HepG2 (cell line): ENCODE results near the gene SLC13A5. TPM values are rescaled to one million over a fixed set of nuclear protein-coding genes. Genes with fewer than 3 reads are reported as not detected.
A peak's percentile ranks its signal among the peaks of the same experiment; 100 is the strongest.

Experiments used
- AFF4 ChIP-seq: sonication (generic); formaldehyde crosslinking; IDR thresholded peaks from 2 replicates; pipeline ENCODE4 v1.4.0; 2020; ENCODE audit warnings: missing genetic modification reagents
- FOXA3 ChIP-seq: IDR thresholded peaks from 2 replicates; pipeline ENCODE4 v1.6.1; 2016; ENCODE audit warnings: missing genetic modification reagents, missing compliant biosample characterization
- FOXO1 ChIP-seq: sonication (generic); formaldehyde crosslinking; IDR thresholded peaks from 2 replicates; pipeline ENCODE4 v1.4.0; 2020; ENCODE audit warnings: missing genetic modification reagents
- HNF4G ChIP-seq, 2 experiments: sonication (generic) in 1 of 2; formaldehyde crosslinking in 1 of 2; IDR thresholded peaks; 2 replicates each; pipeline versions ENCODE4 v1.4.0 to v1.6.1; 2011 to 2020; ENCODE audit warnings: borderline replicate concordance in 2 of 2, low read depth in 2 of 2, mild to moderate bottlenecking in 2 of 2, low read length in 1 of 2, missing genetic modification reagents in 1 of 2, moderate library complexity in 1 of 2
- IKZF5 ChIP-seq: IDR thresholded peaks from 2 replicates; pipeline ENCODE4 v1.6.1; 2018; ENCODE audit warnings: missing genetic modification reagents, mild to moderate bottlenecking, missing compliant biosample characterization
- JARID2 ChIP-seq: sonication (generic); formaldehyde crosslinking; IDR thresholded peaks from 2 replicates; pipeline ENCODE4 v1.8.1; 2023; ENCODE audit warnings: missing genetic modification reagents, inconsistent platforms; ENCODE audit not compliant: insufficient replicate concordance
- KAT8 ChIP-seq: IDR thresholded peaks from 2 replicates; pipeline ENCODE4 v1.6.1; 2016; ENCODE audit warnings: missing genetic modification reagents, missing compliant biosample characterization
- KMT2B ChIP-seq: IDR thresholded peaks from 2 replicates; pipeline ENCODE4 v1.6.1; 2016; ENCODE audit warnings: missing genetic modification reagents, missing compliant biosample characterization
- NFE2L1 ChIP-seq: sonication (generic); formaldehyde crosslinking; IDR thresholded peaks from 2 replicates; pipeline ENCODE4 v1.4.0; 2020; ENCODE audit warnings: missing genetic modification reagents, mild to moderate bottlenecking, borderline replicate concordance
- NKX3-1 ChIP-seq: sonication (generic); formaldehyde crosslinking; IDR thresholded peaks from 2 replicates; pipeline ENCODE4 v1.5.0; 2020; ENCODE audit warnings: missing genetic modification reagents
- ONECUT2 ChIP-seq: sonication (generic); formaldehyde crosslinking; IDR thresholded peaks from 2 replicates; pipeline ENCODE4 v1.4.0; 2020; ENCODE audit warnings: missing genetic modification reagents
- REST ChIP-seq, 2 experiments: IDR thresholded peaks; 2 replicates each; pipeline ENCODE4 v1.6.1; 2011 to 2012; ENCODE audit warnings: low read length in 2 of 2, borderline replicate concordance in 1 of 2, low read depth in 1 of 2, mild to moderate bottlenecking in 1 of 2, moderate library complexity in 1 of 2
- SIX1 ChIP-seq: sonication (generic); formaldehyde crosslinking; IDR thresholded peaks from 2 replicates; pipeline ENCODE4 v1.4.0; 2020; ENCODE audit warnings: missing genetic modification reagents, borderline replicate concordance
- U2AF1 ChIP-seq: fragments of 200-400 bp; formaldehyde crosslinking; optimal IDR thresholded peaks from 2 replicates; pipeline ENCODE3; 2017; ENCODE audit warnings: mild to moderate bottlenecking, low read depth, low read length
- YEATS2 ChIP-seq: sonication (generic); formaldehyde crosslinking; IDR thresholded peaks from 2 replicates; pipeline ENCODE4 v1.4.0; 2020; ENCODE audit warnings: missing genetic modification reagents, borderline replicate concordance
- ZNF570 ChIP-seq: sonication (generic); formaldehyde crosslinking; IDR thresholded peaks from 2 replicates; pipeline ENCODE4 v1.4.0; 2020; ENCODE audit warnings: mild to moderate bottlenecking, missing genetic modification reagents, borderline replicate concordance
- ZNF614 ChIP-seq: IDR thresholded peaks from 2 replicates; pipeline ENCODE4 v1.6.1; 2018; ENCODE audit warnings: missing biosample characterization, missing genetic modification reagents, inconsistent platforms, borderline replicate concordance
- ZNF776 ChIP-seq: sonication (generic); formaldehyde crosslinking; IDR thresholded peaks from 2 replicates; pipeline ENCODE4 v1.4.0; 2020; ENCODE audit warnings: mild to moderate bottlenecking, missing genetic modification reagents
- ZNF83 ChIP-seq: sonication (generic); formaldehyde crosslinking; IDR thresholded peaks from 2 replicates; pipeline ENCODE4 v1.4.0; 2020; ENCODE audit warnings: missing genetic modification reagents, mild to moderate bottlenecking, borderline replicate concordance
- polyA plus RNA-seq, 8 experiments: library from polyadenylated mRNA; depleted of rRNA in 3 of 8; stranded (reverse) in 7 of 8; unstranded in 1 of 8; fragments of >200 nt; fragmentation: Illumina TruSeq in 4 of 8; extraction: Trizol in 4 of 8; gene quantifications; 2 replicates each; pipeline versions ENCODE4 v1.2.1 to v1.2.3, GENCODE V29; 2011 to 2016; ENCODE audit warnings: low read depth in 4 of 8, missing spikeins in 1 of 8, mixed read lengths in 1 of 8; ENCODE audit not compliant: insufficient read depth in 1 of 8
- total RNA-seq, 5 experiments: library from RNA; depleted of rRNA; stranded (reverse); fragments of >200 nt; fragmentation: Illumina TruSeq; extraction: Trizol; gene quantifications; 2 replicates each; pipeline ENCODE4 v1.2.3, GENCODE V29; 2016; ENCODE audit warnings: low read depth in 1 of 5

SLC13A5 gene
- total and polyA plus RNA-seq, 2 of the 13 experiments (the other 11 are each of a cell fraction or from before 2014, with no cell fraction given), result 42.8 to 310 TPM

GRCh38 chr17:6677158-6677831 is 35.9 kb downstream of the SLC13A5 start (continued):
- TF ChIP-seq REST (IDR thresholded peaks at IDR 0.05; ENCODE audit: borderline replicate concordance in 1 of 2, low read depth in 1 of 2, low read length in 2 of 2) (no peak), HNF4G (IDR thresholded peaks at IDR 0.05; ENCODE audit: borderline replicate concordance, low read depth, low read length) (peak; percentile 65), HNF4G (CRISPR knock-in tag; IDR thresholded peaks at IDR 0.05; ENCODE audit: borderline replicate concordance, low read depth) (peak; percentile 74), KMT2B (CRISPR knock-in tag) (no peak; the same call in 1 of the 2 replicates), ZNF776 (CRISPR knock-in tag) (0 out of 2 replicates have a peak, but pooled peaks have one; percentile 40), U2AF1 (peak; percentile 54), FOXO1 (no peak), NFE2L1 (no peak), JARID2 (CRISPR knock-in tag) (no peak), NKX3-1 (CRISPR knock-in tag) (no peak), IKZF5 (CRISPR knock-in tag) (0 out of 2 replicates have a peak, but pooled peaks have one; percentile 13), KAT8 (peak; percentile 23; the same call in 1 of the 2 replicates), ZNF83 (CRISPR knock-in tag) (no peak), ONECUT2 (no peak), YEATS2 (peak; percentile 43; the same call in 1 of the 2 replicates), AFF4 (CRISPR knock-in tag) (0 out of 2 replicates have a peak, but pooled peaks have one; percentile 53), SIX1 (no peak), ZNF614 (no peak), ZNF570 (CRISPR knock-in tag) (no peak), FOXA3 (CRISPR knock-in tag) (no peak)
